Activated CD4-positive, alpha-beta T cell treated with anti-CD3 and anti-CD28 coated beads, Interleukin-2, amount 50 U/mL, for 4 hours (primary cell): ENCODE measurements around the gene ZFAND2A.
"Not testable (repeated sequence)": the region's sequence is repeated elsewhere in the genome, so short reads cannot be mapped to it uniquely, and the experiment has no call there.

Experiments
- DNase-seq, 2 experiments: peaks; one replicate each; pipeline ENCODE4 v3.0.0-alpha.2; 2020

ZFAND2A gene

DNA sequence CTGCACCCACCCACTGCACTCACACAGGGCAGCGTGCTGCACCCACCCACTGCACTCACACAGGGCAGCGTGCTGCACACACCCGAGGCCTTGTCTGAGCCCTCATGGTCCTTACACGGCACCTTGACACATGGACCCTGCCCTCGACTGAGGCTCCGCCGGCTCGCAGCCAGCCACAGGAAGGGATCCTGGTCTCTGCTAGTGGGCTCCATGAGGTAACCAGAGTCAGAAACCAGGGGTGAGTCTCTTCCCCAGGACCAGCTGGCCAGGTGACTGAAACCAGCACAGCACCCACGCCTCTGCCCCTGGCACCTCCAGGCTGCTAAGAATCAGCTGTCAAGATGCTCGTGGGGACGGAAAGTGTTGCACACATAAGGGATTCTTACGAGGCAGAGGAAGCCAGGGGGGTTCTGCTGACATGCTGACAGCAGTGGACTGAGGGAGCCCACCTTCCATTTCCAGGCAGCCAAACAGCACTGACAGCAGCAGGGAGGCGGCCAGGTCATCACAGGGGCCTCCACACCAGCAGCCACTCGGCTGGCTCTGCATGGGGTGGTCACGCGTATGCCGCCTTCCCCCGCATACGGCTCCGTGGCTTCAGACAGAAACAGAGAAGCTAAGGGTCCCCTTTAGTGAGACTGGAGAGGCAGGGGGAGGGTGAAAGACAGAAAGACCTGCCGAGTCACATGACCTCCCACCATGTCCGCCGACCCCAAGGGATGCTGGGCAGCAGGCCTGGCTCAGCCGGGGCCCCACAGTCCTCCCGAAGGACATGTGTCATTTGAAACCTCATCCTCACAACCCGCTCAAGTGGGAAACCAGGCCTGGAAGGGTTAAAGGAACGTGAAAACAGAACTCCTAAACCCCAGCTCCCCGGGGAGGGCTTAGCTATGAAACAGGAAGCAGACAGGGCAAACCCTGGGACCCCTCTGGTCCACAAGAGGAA lies 37.8 kb downstream of the ZFAND2A start:
- no peak for DNase-seq

DNA sequence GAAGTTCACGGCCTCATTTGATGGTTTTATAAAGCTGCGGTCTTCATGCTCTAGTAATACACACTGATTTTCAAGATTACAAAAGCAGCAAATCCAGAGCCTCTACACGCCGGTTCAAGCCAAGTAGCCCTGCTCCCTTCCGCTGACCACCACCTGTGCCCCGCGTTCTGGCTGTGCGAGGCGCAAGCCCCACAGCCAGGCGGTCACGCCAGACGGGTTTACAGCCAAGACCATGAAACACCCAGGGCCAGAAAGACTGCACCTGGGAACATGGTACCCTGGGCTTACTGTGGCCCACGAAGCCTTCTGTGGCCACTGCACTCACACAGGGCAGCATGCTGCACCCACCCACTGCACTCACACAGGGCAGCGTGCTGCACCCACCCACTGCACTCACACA lies 38.5 kb downstream of the ZFAND2A start:
- DNase-seq = no peak

DNA sequence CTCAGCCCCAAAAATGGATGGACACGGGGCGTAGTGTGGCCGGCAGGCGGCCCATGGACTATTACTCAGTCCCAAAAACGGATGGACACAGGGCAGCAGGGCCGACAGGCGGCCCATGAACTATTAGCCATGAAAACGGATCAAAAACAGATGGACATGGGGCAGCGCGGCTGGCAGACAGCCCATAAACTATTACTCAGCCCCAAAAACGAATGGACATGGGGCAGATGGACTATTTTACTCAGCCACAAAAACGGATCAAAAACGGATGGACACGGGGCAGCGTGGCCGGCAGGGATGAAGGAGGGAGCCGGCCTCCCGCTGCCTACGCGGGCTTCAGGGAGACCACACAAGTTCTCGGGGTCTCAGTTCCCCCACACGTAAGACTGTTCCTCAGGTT lies 39.2 kb downstream of the ZFAND2A start:
- DNase-seq = no peak

DNA sequence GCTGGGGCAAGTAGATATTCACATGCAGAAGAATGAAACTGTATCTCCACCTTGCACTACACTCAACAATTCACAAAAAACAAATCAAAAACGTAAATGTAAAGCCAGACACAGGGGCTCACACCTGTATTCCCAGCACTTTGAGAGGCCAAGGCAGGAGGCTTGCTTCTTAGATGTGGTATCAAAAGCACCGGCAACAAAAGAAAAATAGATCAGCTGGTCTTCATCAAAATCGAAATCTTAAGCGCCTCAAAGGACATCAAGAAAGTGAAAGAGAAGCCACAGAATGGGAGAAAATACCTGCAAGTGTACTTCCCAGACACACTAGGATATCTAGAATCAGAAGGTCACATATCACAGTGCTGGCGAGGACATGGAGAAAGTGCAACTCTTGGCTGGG lies 40.8 kb downstream of the ZFAND2A start:
- no peak for DNase-seq

DNA sequence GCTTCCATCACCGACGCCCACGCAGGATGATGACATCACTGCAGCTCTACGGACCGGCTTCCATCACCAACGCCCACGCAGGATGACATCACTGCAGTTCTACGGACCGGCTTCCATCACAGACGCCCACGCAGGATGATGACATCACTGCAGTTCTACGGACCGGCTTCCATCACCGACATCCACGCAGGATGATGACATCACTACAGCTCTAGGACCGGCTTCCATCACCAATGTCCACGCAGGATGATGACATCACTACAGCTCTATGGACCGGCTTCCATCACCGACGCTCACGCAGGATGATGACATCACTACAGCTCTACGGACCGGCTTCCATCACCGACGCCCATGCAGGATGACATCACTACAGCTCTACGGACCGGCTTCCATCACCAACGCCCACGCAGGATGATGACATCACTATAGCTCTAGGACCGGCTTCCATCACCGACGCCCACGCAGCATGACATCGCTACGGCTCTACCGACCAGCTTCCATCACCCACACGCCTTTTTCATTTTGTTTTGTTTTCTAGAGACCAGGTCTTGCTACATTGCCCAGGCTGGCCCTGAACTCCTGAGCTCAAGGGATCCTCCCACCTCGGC lies 42.6 kb downstream of the ZFAND2A start:
- no peak for DNase-seq

DNA sequence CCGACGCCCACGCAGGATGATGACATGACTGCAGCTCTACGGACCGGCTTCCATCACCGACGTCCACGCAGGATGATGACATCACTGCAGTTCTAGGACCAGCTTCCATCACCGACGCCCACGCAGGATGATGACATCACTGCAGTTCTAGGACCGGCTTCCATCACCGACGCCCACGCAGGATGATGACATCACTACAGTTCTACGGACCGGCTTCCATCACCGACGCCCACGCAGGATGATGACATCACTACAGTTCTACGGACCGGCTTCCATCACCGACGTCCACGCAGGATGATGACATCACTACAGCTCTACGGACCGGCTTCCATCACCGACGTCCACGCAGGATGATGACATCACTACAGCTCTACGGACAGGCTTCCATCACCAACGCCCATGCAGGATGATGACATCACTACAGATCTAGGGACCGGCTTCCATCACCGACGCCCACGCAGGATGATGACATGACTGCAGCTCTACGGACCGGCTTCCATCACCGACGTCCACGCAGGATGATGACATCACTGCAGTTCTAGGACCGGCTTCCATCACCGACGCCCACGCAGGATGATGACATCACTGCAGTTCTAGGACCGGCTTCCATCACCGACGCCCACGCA lies 43.5 kb downstream of the ZFAND2A start:
- not testable (repeated sequence) for DNase-seq

DNA sequence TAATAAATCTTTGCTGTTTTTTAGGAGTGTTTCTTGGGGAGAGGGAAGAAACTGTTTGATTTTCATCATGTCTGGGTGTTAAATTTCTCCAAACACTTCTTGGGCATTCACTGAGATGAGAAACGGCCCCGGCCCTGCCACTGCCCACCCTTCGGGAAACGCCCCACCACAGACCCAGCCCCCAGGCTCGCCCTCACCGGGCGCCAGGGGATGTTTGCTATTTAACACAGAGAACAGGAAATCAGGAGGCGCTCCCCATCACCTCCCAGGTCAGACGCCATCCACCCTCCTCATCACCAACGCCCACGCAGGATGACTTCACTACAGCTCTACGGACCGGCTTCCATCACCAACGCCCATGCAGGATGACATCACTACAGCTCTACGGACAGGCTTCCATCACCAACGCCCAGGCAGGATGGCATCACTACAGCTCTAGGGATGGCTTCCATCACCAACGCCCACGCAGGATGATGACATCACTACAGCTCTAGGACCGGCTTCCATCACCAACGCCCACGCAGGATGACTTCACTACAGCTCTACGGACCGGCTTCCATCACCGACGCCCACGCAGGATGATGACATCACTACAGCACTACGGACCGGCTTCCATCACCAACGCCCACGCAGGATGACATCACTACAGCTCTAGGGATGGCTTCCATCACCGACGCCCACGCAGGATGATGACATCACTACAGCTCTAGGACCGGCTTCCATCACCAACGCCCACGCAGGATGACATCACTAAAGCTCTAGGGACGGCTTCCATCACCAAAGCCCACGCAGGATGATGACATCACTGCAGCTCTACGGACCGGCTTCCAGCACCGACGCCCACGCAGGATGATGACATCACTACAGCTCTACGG lies 44.6 kb downstream of the ZFAND2A start:
- not testable (repeated sequence) for DNase-seq

DNA sequence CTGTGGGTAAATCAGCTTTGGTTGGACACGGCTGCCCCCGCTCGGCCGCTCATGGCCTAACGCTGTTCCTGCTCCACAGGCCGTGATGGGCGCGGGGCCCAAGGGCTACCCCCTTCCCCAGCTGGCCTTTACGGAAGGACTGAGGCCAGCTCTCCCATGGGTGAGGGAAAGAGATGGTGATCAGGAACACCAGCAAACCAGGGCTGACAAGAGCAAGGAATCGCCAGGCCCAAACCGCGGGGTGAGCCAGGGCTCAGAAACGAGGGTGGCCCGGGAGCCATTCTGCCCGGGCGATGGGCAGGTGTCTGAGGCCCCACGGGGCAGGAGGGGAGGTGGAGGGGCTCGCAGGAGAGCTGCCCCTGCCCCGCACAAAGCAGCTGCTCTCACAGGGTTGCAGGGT lies 45.5 kb downstream of the ZFAND2A start:
- no peak for DNase-seq

DNA sequence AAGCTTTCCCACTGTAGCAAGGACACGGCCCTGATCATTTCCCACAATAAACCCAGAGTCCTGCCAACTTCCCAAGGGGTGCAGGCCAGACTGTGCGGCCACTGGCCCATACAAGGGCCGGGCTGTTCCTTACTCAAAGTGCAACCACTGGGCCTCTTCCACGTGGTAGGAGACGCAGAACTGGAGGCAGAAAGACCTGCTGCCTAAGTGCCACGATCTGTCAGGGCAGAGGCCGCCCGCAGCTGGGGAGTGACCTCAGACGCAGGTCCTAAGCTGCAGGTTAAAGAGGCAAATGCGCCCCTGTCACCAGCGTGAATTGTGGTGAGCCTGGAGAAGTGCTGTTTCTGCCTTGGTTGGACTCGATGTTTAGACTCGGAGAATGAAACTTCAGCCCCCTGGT lies 45.9 kb downstream of the ZFAND2A start:
- no peak for DNase-seq

DNA sequence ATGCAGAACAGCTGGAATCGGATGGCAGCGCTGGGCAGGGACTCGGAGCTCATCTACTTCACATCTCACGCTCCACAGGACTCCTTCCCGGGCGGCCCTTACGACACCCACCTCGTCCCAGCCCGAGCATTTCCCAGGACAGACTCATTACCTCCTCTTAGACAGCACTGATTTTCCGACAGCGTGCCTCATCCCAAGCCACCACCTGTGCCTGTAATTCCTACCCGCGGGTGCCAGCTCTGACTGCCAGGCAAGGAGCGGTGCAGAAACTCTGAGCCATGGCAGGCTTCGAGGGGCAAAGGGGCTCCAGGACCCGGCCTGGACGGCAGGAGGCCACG lies 46.5 kb downstream of the ZFAND2A start:
- no peak for DNase-seq

DNA sequence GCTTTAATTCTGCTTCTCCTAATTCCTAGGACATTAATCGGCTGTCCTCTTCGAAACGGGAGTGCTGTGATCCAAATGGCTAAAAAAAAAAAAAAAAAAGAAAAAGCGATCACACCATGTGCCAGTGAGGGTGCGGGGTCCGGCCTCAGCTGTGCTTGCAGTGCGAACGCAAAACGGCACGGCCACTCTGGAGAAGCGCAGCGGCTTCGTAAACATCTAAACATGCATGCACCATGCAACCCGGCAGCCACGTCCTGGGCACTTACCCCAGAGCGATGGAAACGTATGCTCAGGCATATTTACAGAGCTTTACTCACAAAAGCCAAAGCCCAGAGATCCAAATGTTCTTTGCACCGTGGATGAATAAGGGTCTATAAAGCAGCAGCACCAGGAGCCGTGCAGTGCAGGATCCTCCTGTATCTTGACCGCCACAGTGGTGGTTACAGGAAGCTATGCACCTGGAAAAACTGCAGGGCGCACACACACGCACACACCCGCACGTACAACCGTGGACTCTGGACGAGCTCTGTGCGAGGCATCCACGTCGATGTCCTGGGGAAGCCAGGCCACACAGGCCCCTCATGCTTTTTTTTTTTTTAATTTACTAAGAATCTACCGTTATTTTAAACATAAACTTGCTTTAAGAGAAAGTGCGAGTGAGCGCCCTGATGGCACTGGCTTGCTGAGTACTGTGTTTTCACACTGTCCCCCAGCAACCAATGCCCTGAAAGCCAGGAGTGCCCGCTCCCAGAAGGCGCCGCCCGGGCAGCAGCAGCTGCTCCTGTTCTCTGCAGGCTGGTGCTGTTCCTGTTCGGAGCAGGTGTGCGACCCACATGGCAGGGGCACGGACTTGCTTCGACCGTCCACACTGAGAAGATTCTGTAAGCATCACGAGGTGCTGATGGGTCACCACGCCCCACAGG lies 47.1 kb downstream of the ZFAND2A start:
- no peak for DNase-seq

DNA sequence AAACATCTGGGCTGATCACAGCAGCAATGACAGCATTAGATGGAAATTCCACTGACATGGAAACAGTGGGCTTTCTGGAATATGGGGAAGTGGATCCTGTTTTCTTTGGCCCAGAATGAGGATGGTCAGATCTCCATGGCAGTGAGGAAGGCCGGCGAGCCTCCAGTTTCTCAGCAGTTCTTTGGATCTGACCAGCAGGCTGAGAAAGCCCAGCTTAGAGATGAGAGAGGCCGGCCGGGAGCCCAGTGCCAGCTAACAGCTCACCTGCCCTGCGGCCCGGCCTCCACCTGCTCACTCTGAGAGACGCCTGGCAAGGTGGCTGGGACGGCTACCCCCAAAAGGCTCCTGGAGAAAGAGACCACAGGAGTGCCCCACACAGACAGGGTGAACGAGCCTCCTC lies 47.9 kb downstream of the ZFAND2A start:
- no peak for DNase-seq

DNA sequence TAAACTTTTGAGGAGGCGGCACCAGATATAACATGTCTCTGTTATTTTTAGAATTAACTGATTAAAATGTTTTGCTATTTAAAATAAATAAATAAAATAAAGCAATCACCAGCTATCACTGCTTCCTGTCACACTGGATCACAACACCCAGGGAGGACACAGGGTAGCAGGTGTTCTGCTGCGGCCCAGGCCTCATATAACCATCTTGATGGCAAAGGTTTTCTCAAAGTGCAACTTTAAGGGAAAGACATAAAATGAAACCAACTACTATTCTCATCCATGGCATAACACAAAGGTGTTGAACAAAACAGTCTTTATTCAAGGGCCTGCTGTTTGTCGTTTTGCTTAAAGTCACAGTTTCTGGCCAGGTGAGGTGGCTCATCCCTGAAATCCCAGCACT lies 48.8 kb downstream of the ZFAND2A start:
- DNase-seq = no peak

DNA sequence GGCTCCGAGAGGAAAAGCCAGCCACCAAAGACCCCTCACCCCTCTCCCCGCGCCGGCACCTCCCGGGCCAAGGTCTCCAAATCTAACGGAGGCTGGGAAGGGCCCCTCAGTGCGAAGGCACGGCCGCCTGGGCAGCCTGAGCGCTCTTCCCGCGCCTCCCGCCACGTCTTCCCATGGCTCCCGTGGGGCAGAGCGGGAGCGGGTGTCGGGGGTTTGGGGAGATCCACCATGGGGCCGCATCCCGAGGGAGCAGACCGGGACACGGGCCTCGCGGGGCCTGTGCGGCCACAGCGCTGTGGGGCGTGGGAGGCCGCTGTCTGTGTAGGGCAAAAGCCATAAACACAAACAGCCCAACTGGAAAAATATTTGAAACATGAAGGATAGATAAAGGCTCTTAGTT lies 49.6 kb downstream of the ZFAND2A start:
- DNase-seq = no peak

DNA sequence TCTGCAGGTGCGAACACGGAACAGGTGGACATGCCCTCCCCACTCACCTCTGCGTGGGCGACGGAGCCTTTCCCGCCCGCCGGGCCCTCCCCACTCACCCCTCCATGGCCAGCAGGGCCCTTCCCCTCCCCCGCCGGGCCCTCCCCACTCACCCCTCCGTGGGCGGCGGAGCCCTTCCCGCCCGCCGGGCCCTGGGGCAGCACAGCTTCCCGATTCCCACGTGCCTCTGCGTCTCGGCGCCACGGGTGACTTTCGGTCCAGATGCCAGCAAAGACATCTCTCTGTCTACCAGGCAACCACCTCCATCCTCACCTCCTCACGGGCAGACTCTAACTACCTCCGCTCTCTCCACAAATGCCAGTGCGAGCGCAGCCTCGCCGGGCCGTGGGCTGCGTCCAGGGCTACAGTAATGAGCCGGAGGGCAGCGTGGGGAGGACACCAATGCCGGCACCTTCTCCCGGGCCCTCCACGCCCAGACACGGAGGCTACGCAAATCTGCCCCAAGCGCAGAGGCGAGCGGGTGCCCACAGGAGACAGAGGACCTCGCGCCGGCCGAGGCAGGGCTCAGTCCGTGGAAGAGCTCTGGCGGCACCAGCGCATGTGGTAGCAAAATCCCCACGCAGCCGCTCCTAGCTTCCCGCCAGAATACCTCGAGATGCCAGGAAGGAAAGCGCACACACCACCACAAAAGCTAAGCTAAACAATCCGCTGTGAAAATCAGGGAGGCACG lies 50.2 kb downstream of the ZFAND2A start:
- no peak for DNase-seq

DNA sequence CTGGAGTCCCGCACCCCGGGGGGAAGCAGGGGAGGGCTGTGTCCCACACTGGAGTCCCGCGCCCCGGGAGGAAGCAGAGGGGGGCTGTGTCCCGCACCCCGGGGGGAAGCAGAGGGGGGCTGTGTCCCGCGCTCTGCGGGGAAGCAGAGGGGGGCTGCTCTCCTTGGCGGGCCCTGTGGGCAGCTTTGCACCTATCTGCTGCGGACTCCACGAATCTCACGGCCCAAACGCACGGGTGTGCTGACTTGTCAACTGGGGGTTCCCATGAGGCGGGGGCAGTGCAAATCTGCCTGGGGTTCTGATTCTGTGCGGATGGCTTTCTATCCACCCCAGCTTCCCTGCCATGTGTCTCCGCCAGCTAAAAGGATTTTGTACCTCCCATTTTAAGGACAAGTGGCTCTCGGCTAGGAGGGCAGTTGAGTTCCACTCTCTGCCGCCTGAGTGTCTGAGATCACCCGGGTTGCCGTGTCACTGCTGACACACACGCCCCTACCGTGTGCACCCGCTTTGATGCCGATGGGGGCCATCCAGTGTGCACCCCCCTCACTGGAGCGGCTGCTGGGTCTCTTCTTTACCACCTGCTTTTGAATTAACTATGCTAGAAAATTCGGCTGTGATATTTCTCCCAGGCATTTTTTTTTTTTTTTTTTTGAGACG lies 51.6 kb downstream of the ZFAND2A start:
- no peak for DNase-seq

DNA sequence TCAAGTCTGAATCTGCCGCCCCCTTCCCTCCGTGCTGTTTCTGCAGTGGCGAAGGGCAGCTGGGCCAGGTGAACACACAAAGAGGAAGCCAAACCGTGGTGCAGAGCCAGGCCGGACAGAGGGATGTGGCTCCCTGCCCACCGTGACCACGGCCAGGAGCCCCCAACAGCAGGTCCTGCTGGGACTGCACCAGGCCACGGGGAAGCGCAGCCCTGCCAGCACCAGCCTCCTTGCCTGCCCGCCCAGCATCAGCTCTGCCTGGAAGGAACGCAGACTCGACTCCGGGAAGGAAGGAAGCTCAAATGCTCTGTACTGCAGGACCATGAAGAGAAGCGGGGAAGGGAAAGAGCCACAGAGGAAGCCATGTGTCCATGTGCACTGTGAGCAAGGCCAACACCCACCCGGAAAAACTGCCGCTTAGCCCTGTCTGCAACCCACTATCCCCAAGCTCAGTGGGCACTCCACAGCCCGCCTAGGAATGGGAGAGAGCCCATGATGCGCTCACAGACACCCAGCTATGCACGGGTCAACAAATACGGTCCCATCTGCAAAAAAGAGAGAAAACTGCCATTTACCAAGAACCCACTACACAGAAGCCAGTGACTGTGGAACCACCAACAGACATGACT lies 53.1 kb downstream of the ZFAND2A start:
- no peak for DNase-seq

DNA sequence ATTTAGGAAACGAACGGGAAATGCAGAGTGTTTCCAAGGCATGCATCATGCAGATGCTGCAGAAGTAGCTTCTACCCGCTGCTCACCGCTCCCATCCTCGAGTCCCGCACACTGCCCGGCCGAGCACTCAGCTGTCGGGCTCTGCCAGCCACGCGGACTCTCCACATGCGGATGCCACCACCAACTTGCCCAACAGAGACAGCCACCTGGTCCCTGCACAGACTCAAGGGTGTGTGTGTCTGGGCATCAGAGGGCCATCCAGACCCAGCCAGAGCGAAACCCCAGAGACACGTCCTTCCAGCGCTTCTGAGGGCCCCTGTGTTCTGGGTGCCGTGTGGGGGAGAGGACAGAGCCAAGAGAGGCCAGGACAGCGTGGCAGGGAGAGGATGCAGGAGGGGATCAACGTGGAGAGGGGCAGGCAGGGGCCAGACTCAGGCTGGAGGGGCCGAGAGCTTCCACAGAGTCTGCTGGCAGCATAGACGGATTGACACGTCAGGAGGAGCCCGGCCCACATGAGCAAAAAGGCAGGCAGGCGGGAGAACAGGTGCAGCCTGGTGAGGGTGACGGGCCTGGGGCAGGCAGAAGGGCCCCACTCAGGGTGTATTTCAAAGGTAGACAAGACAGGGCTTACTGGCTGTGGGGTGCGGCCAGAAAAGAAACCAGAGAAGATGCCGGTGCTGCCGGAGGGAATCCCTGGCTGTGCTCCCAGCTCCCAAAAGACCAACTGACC lies 53.8 kb downstream of the ZFAND2A start:
- DNase-seq = no peak

DNA sequence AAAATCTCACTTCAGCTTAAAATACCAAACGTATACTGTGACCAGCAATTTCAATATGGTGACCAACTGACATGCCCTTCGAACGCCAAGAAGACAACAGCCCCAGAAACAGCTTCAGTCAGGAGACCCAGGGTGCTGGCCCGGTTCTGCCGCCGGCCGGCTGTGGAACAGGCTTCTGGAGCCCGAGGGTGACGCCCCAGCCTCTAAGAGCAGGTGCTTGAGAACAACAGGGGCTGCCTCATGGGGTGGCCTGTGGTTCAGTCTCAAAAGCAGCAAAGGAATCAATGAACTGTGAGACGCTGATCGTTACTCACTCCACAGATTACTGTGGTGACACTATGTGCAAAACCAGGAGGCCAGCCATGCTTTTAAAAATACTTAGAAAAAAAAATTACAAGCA lies 54.8 kb downstream of the ZFAND2A start:
- no peak for DNase-seq
